Amniotic stem cell (primary cell): ENCODE data around the gene ERC2.
"Not testable (repeated sequence)": the region's sequence is repeated elsewhere in the genome, so short reads cannot be mapped to it uniquely, and the experiment has no call there.

Source experiments
- DNase-seq: peaks from one replicate; lab custom pipeline; 2025; lab: John Stamatoyannopoulos, UW

Gene ERC2

DNA sequence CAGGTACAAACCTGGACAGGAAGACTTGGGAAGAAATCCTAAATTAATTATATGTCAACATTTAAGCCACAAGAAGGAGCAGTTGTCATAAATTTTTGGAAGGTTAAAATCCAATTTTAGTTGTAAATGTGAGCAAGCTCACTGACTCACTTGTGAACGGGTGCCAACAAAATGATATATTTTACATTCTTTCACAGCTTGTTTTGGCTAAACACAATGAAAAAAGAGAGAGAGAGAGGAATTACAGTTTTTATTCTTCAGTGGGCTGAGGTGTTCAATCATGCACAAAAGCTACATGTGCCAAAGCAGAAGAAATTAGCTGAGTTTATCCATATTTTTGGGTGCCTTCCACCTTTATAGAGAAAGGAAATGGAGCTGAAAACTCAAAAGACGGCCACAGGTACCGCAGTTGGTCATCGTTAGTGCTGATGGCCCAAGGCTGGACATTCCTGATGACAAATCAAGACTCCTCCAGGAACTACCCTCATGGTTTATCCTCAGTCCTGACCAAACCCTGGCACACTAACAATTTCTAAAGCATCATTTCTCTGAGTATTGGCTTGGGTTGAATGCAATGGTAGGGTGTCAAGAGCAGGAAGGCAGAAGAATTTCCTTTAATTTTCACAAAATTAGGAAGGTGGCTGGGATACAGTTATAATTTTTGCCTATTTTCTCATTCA lies 943.6 kb downstream of the ERC2 start:
- no peak for DNase-seq

DNA sequence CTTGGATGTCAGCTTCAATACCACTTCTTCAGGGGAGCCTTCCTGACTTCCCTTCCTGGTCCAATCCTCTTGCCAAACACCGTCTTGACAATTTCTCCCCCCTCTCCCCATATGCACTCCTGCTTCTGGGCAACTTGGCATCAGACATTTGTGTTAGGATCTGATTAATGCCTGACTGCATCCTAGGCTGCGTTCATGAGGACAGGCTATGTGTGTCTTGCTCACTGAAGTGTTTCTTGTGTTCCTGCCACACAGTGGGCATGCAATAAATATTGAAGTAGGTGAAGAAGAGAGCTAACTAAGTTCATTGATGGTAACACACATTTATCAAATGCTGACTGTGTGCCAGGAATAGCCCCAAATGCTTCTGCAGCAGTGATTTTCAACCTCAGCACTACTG lies 944.8 kb downstream of the ERC2 start:
- DNase-seq, result no peak

DNA sequence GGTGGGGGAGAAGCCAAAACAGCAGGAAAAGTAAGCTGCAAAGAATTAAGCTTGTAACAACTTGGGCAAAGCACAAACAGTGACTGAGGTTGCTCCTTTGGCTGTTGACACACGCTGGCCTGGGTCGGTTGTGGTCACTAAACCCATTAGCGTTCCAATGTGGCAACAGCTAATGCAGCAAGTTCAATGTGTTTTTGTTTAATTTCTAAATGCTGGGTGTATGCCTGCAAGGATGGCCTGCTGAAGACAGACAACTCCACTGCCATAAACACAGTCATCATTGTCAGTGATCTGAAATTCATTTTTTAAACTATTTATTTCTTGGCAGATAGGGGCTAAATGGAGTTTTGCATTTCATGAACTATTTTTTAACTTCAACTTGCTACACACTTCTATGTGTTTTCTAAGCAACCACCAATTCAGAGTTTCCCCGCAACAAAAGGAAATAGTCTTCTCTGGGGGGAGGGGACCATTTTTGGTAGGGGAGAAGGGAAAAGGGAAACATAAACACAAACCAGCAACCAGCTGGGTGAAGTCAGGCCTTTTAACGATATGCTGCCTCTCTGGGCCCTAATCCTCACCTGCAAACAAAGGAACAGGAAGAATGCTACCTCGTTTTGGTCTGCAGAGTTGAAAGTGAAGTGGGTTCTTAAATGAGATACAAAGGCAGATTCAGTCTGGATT lies 946.4 kb downstream of the ERC2 start:
- no peak for DNase-seq

DNA sequence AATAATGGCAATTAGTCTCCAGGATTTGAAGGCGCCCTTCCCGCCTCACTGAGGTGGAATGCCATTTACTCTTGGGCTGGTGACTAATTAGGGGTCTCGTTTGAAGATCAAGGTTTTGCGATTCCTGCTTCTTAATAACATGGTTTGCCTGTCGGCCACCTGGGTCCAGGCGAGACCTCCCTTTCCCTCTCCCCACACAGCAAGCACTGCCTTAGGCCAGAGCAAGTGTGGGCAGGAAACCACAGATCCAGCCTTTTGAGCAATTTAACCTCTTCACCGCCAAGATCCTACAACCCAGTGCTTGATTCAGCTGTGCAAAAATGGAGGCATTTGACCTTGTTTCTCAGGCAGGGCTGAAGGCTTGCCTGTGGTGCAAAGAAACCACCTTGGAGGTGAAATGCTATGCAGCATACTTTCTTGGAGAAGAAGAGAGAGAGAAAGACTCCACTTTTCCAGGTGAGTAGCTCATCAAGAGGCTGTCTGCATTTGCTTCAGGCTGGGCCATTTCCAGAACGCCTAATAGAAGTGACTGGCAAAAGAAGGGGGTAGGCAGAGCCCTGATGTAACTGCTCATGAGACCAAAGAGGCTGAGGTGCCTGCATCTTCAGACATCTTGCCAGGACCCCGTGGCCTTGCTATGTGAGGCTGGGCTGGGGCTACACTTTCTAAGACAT lies 947.1 kb downstream of the ERC2 start:
- DNase-seq, result no peak

DNA sequence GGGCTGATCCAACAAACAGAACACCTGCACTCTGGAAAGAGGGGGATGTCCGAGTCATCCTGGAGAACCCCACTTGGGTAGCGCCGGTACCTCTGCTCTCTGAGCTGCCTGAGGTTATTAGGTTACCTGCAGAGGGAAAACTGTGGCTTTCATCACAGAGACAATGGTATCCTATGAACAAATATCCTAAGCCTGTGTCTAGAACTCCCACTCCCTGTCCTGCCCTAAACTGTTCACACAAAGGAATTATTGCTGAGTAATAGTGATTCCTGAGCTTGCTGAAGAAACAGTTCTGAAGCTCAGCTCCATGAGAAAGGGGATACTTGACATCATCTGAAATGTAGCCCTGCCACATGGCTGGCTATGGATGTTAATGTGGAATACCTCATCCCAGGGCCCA lies 949.2 kb downstream of the ERC2 start:
- no peak for DNase-seq

DNA sequence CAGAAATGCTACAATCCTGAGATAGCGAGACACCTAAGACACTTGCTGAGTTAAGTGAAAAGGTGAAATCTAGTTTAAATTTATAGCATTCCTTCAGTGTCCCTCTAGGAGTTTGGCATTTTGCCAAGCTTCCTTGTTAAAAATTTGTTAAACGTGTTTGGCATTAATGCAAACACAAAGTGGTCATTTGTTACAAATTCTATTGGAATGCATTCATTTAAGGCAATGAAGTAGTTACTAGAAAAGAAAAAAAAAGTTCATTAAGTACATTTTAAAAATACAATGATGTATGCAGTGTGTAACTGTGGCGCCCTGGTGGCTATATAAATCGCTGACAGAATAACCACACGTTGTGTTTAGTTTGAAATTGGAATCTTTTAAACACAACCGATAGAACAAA lies 949.8 kb downstream of the ERC2 start:
- DNase-seq, result no peak

DNA sequence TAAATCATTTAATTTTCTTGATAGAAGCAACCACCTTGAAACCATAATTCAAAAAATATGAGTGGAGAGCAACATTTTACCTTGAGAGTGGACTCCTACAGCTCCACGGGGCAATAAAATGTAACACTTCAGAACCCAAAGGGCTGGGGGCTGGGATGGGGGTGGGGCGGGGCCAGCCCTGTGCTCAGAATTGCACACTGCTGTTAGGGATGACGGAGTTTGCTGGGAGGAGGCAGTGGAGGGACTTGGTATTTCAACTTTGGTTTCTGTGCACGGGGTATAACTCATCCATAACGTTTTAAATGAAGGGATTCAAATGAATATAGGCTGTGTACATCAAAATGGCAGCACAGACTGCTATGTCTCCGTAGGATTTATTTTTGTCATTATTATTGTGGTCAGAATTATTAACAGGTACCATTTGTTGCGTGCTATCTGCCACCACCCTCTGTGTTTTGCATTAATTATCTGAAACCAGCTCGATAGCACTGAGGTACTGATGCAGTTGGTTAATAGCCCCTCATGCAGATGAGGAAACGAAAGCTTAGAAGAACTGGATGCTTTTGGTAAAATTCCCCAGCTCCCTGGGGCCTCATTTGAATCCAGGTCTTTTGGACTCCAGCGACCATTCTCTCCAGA lies 951.8 kb downstream of the ERC2 start:
- DNase-seq, result no peak

DNA sequence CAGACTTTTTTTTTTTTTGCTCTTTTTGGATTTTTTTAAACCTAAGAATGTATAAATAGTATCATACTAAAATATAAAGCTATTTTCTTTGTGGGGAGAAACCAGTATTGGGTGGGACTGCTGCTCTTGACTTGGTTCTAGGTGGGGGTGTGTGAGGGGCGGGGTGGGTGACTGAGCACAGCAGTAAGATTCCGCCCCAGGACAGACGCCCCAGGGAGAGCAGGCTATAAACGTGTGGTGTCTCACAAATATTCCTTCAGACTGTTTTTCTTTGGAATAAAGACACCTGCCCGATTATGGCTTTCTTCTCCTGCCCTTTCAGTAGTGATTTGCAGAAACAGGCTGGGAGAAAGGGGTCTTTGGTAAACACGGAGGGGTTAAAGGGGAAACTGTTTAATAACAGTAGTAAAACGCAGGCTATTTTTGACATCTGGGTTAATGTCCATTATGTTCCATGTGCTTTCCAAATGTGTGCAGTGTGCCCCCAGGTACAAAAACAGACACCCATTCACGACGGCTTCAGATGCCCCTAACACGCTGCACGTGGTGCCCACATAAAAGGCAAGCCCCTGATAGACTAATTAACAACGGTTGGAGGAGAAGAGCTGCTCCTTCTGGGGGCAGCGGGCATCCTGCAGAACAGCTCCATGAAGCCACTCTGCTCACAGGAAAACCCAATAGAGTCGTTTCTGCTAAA lies 952.6 kb downstream of the ERC2 start:
- DNase-seq, result no peak

DNA sequence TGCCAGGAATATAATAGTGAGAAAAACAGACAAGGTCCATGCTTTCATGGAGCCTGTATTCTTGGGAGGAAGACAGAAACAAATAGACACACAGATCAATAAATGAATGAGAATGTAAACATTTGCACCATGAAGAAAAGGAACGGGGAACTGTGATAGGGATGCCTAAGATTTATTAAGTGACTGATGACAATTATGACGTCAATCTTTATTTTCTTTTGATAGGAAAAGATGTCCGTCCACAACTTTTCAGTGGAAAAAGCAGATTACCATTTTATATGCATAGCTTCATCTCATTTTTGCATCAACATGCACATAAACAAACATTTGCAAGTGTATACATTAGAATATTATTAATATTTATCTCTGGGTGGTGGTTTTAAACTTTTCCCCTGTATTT lies 953.3 kb downstream of the ERC2 start:
- no peak for DNase-seq

DNA sequence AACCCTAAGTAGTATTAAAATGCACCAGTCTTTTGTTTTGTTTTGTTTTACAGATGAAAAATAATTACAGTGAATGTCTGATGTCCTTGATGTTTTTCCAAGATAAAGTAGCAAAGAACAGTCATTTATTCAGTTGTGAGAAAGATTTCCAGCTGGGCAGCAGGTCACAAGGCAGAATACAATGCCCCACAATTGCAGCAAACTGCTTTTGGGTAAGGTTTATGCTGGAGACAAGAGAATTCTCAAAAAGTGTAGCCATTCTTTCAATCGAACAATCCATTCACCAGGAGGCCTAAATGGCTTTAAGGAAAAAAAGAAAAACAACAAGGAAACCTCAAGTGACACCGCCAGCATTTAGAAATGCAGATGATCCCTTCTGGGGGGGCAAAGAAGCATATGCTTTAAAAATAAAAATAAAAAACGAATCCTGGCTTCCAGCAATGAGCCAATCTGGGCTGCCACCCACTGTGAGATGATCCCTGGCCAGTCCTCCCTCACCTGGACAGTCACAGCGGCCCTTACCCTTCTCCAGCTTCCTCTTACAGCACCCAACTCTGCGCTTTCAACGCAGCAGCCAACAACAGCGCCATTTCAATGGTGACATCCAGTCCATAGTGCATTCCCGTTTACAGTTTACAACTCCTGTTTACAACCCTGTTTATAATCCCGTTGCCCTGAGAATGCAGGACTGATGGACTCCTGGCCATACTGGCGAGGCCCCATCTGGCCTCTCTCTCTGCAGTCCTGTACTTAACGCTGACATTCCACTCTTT lies 955.5 kb downstream of the ERC2 start:
- no peak for DNase-seq

DNA sequence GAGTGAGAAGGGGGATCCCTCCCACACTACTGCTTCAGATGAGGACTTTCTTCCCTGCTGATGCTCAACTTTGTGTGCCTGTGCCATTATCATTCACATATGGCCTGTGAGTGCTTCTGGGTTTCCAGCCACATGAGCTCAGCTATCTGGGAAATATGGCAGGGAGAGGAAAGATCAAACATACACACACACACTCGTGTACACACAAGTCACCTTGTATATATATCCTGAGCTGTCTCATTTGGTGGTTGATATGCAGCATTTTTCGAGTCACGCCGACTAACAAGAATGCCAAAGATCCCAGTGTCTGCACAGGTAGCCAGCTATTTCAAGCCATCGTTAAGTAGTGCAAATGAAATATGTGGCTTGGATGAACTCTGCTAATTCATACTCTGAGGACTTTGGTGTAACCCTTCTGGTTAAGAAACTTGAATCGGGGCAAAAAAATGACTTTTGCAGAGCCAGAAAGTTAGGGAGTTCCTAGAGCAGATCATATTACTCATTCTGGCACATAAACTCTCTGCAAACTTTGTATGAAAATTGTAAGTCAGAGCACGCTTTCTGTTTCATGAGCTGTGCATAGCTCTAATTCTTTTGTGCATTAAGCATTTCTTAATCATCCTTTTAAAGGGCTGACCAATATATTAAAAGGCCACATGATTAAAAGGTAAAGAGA lies 956.2 kb downstream of the ERC2 start:
- DNase-seq, result peak; percentile 49

DNA sequence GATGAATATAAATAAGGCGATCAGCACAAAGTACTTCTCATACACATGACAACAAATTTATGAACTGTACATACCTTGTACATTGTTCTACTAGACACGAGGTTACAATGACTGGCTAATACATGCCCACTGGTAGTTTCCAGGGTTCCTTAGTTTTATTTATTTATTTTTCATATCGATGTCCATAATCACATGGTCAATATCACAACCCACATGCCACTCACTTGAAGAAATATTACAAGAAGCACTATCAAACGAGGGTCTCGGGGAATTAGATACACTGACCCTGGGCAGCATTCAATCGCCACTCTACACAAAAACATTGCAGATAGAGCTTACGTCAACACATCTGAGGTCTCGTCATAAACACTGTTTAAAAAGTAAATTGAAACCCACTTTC lies 959.9 kb downstream of the ERC2 start:
- DNase-seq, result no peak

DNA sequence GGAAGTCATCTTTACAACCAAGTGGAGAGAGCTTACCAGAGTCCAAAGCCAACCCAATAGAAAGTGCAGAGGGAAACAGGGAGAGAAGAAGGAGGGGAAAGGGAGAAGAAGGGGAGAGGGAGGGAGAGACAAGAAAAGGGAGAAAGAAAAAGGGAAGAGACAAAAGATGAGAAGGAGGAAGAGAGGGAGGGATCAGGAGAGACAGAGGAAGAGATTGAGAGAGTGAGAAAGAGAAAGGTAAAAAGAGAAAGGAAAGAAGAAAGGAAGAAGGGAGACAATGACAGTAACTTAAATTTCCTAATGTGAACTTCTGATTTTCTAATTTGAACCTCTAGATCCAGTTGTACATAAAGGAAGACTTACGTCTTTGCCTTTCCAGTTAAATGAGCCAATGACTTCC lies 960.5 kb downstream of the ERC2 start:
- no peak for DNase-seq

DNA sequence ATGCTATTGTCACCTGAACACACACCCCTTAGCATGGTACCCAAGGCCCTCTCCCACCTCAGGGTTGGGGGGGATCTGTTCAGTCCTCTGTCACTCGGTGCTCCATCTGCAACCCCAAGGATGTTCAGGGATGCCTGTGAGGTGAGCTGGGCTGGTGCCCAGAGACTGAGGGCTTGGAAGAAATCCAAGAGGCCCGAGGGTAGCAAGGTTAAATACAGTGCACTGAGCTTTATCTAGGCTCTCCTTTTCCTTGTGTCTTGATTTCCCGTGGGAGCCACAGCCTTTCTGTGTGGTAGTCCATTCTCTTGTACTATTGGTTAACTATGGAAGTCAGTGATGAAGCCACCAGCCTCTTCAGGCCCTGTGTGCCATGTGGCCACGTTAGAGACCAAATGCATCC lies 962.5 kb downstream of the ERC2 start:
- DNase-seq, result no peak

DNA sequence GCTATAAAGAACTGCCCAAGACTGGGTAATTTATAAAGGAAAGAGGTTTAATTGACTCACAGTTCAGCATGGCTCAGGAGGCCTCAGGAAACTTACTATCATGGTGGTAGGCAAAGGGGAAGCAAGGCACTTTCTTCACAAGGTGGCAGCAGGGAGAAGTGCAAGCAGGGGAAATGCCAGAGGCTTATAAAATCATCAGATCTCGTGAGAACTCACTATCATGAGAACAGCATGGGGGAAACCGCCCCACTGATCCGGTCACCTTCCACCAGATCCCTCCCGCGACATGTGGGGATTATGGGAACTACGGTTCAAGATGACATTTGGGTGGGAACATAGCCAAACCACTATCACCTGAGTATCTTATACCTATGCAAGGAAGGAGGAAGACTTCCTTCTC lies 963.2 kb downstream of the ERC2 start:
- not testable (repeated sequence) for DNase-seq

DNA sequence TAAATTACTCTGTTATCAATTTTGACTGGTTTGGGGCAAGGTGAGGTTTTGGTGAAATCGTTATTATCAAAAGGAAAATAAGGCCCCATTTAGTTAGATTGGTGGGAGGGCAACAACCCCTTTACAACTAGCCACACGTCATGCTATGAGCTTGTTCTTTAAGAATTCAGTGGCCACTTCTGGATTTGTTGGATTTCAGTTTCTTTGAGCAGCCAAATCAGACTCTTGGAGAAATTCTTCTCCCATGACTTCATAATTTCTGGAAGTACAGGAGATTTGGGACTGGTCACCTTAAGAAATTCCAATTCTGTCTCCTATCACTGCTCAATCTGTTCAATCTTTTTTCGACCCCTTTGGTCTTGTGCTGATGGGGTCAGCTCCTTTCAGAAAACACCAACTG lies 966.4 kb downstream of the ERC2 start:
- DNase-seq, result no peak

DNA sequence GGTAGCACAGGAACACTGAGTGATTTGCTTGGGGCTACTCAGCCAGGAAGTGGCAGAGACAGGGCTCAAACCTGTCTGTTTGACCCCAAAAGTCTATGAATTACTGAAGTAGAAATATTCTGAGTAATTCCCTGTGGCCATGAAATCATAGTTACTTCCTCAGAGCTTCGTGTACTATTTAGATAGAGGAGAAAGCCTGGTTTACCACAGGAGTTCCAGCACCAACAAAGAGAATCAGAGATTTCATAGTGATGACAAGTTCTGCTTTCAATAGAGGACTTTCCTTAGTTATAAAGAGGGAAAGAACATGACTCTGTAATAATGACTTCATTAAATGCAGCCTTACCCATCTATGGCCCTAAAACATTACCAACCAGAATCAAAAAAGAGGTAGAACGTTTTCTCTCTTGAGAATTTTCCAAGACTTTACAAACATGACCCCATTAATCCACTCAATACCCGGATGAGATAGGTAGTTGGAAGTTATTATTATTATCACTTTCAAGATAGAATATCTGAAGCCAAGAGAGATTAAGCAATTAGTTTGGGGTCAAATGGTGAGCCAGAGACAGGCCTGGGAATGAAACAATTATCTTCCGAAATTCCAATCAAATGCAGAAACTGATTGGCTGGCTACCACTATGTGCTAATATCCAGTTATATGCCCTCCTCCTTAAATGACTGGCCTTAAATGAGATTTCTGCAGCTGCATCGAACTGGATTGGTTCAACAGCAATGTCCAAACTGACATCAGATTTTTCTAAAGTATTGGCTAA lies 967.5 kb downstream of the ERC2 start:
- DNase-seq, result no peak

DNA sequence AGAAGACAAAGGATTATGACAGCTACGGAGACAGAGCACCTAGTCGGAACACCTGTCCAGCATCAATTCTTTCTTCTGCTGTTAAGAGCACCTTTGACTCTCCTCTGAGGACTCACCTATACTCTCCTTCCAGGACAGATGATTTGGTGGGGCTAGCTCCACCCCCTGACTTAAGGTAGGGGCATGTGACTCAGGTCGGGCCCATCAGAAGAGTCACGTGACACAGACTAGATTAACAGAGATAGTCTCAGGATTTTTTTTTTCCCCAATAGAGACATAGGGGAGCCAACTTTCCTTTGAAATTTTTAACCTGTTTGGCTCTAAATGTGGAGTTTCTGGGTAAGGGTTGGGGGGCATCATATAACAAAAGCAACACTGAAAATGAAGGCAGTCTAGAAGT lies 969.7 kb downstream of the ERC2 start:
- no peak for DNase-seq

DNA sequence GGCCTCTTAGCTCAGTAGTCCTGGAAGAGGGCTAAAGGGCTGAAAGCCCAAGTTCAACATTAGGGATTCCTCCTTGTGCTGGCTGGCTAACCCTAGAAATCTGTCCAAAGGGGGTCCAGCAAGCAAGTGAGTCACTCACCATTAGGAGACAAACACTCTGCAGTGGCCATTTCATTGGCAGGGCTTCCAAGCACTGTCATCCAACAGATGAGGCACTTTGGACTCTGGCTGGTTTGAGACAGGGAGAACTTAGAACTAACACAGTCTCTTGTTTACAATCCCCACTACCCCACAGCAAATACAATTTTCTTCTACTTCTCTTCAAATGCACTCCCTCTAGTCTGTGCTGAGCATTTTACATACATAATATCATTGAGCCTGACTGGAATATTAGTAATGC lies 971.0 kb downstream of the ERC2 start:
- DNase-seq, result no peak

DNA sequence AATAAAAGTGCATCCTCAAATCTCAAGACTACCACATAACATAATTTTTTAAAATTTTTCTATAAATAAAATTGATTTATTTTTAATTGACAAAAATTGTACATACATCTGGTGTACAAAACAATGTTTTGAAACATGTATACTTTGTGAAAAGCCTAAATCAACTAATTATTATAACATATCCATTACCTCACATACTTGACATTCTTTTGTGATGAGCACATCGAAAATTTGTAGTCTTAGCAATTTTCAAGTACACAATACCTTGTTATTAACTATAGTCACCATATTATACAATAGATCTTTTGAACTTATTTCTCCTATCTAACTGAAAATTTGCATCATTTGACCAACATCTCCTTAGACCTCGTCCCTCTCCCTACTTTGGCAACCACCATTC lies 973.3 kb downstream of the ERC2 start:
- DNase-seq, result no peak
